Thyroid gland (tissue), 4 donors: ENCODE measurements around the gene M6PR.

Experiments used
- CTCF ChIP-seq, 6 experiments: fragments of 200-600 bp in 3 of 6; fragments of 450-650 bp in 3 of 6; sonication (generic) in 3 of 6; IDR thresholded peaks; one replicate each; pipeline ENCODE4 v1.5.1; 2016 to 2019; ENCODE audit warnings: antibody characterized with exemption in 6 of 6, mild to moderate bottlenecking in 2 of 6, inconsistent platforms in 1 of 6, moderate library complexity in 1 of 6
- POLR2A ChIP-seq, 2 donors: fragments of 450-650 bp; IDR thresholded peaks; one replicate each; pipeline ENCODE4 v1.6.1; 2017; ENCODE audit warnings: antibody characterized with exemption in 2 of 2, mild to moderate bottlenecking in 2 of 2, moderate library complexity in 1 of 2

- no peak for TF ChIP-seq CTCF (IDR thresholded peaks at IDR 0.05)
- no peak for TF ChIP-seq POLR2A (IDR thresholded peaks at IDR 0.05)
Measured at GRCh38 chr12:8995021-8995775, 45.8 kb upstream of the M6PR start.
